SU-DHL-6 (cell line): Measurements from ENCODE around the gene LARP6.

Experiments used
- EZH2phosphoT487 ChIP-seq: fragments of 200-600 bp; sonication (generic), shearing (Covaris generic); conservative IDR thresholded peaks from 2 replicates; pipeline ENCODE4 v1.6.1; 2018; ENCODE audit warnings: mild to moderate bottlenecking, antibody characterized with exemption, low read length, moderate library complexity, mixed read lengths
- TF ChIP-seq, protein P1 (sequence below): fragments of 200-600 bp; sonication (generic); IDR thresholded peaks from one replicate; pipeline ENCODE4 v1.5.1; 2017; ENCODE audit warnings: antibody characterized with exemption, mild to moderate bottlenecking, low read length, moderate library complexity; ENCODE audit not compliant: insufficient read depth, poor library complexity, severe bottlenecking

DNA sequence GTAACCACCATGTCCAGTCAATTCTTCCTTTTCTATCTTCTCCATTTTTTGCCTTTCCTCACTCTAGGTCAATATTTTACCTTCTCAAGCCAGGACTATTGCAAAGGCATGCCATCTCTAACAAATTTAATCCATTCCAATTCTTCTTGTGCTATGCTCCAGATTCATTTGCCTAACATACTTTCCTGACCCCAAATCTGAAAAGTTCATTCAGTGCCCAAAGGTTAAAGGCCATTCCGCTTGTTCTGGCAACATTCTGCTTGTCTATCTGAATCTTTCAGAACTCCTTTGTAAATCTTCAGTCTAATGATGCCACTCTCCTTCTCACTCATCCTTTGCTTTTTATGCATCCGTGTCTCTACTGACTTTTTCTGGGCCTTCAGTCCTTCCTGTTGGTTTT lies 22.7 kb upstream of the LARP6 start:
- TF ChIP-seq, protein P1, sequence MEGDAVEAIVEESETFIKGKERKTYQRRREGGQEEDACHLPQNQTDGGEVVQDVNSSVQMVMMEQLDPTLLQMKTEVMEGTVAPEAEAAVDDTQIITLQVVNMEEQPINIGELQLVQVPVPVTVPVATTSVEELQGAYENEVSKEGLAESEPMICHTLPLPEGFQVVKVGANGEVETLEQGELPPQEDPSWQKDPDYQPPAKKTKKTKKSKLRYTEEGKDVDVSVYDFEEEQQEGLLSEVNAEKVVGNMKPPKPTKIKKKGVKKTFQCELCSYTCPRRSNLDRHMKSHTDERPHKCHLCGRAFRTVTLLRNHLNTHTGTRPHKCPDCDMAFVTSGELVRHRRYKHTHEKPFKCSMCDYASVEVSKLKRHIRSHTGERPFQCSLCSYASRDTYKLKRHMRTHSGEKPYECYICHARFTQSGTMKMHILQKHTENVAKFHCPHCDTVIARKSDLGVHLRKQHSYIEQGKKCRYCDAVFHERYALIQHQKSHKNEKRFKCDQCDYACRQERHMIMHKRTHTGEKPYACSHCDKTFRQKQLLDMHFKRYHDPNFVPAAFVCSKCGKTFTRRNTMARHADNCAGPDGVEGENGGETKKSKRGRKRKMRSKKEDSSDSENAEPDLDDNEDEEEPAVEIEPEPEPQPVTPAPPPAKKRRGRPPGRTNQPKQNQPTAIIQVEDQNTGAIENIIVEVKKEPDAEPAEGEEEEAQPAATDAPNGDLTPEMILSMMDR: no peak
- no peak for TF ChIP-seq EZH2phosphoT487
